SU-DHL-6 (cell line): Measurements from ENCODE around the gene ESYT2.

Source experiments
- H2AFZ ChIP-seq: fragments of 200-600 bp; sonication (generic); 2 replicates; pipeline ENCODE4 v1.6.1; 2014; ENCODE audit warnings: low read depth, mild to moderate bottlenecking, moderate library complexity, mixed read lengths, antibody characterized with exemption, low read length; ENCODE audit not compliant: severe bottlenecking
- H3F3A ChIP-seq: fragments of 200-600 bp; shearing (Covaris generic); 2 replicates; pipeline ENCODE4 v1.6.0; 2016; ENCODE audit warnings: antibody characterized with exemption, mild to moderate bottlenecking; ENCODE audit not compliant: insufficient read depth
- H3K27ac ChIP-seq: fragments of 200-600 bp; sonication (generic); 2 replicates; pipeline ENCODE4 v1.5.1; 2016; ENCODE audit warnings: low read depth, mild to moderate bottlenecking, low read length, moderate library complexity, mixed read lengths
- H3K27me3 ChIP-seq: fragments of 200-600 bp; sonication (generic), shearing (Covaris generic); 2 replicates; pipeline ENCODE4 v1.6.0; 2014; ENCODE audit warnings: mild to moderate bottlenecking, low read length
- H3K36me3 ChIP-seq: fragments of 200-600 bp; sonication (generic); 2 replicates; pipeline ENCODE4 v1.6.1; 2014; ENCODE audit warnings: mild to moderate bottlenecking, low read length, mixed read lengths
- H3K4me2 ChIP-seq: fragments of 300-600, 200-600 bp; shearing (Covaris generic), sonication (generic); 2 replicates; pipeline ENCODE4 v1.6.0; 2014; ENCODE audit warnings: low read length, low read depth, mild to moderate bottlenecking; ENCODE audit not compliant: poor library complexity, severe bottlenecking
- H3K4me3 ChIP-seq: fragments of 200-600 bp; sonication (generic); 2 replicates; pipeline ENCODE4 v1.5.1; 2014; ENCODE audit warnings: antibody characterized with exemption, low read length, mild to moderate bottlenecking, mixed read lengths; ENCODE audit not compliant: insufficient read depth, poor library complexity, severe bottlenecking
- H3K79me2 ChIP-seq: fragments of 200-600 bp; sonication (generic); 2 replicates; pipeline ENCODE4 v1.6.1; 2014; ENCODE audit warnings: mild to moderate bottlenecking, low read length, moderate library complexity; ENCODE audit not compliant: insufficient read depth
- H3K9ac ChIP-seq: fragments of 200-600 bp; sonication (generic); 2 replicates; pipeline ENCODE4 v1.7.0; 2014; ENCODE audit warnings: mild to moderate bottlenecking, low read length
- H3K9me2 ChIP-seq: fragments of 200-600 bp; sonication (generic); replicated peaks from 2 replicates; pipeline ENCODE4 v1.6.1; 2014; ENCODE audit warnings: low read length; ENCODE audit not compliant: insufficient read depth
- H3K9me3 ChIP-seq: fragments of 200-600 bp; sonication (generic); 2 replicates; pipeline ENCODE4 v1.6.1; 2014; ENCODE audit warnings: low read length, mixed read lengths; ENCODE audit not compliant: insufficient read depth
- H4K20me1 ChIP-seq: fragments of 200-600 bp; sonication (generic); 2 replicates; pipeline ENCODE4 v1.6.1; 2014; ENCODE audit warnings: low read depth, mild to moderate bottlenecking, antibody characterized with exemption, low read length, moderate library complexity, mixed read lengths
- EZH2phosphoT487 ChIP-seq: fragments of 200-600 bp; sonication (generic), shearing (Covaris generic); conservative IDR thresholded peaks from 2 replicates; pipeline ENCODE4 v1.6.1; 2018; ENCODE audit warnings: mild to moderate bottlenecking, antibody characterized with exemption, low read length, moderate library complexity, mixed read lengths
- TF ChIP-seq, protein P1 (sequence below): fragments of 200-600 bp; sonication (generic); IDR thresholded peaks from one replicate; pipeline ENCODE4 v1.5.1; 2017; ENCODE audit warnings: antibody characterized with exemption, mild to moderate bottlenecking, low read length, moderate library complexity; ENCODE audit not compliant: insufficient read depth, poor library complexity, severe bottlenecking

Gene ESYT2

DNA sequence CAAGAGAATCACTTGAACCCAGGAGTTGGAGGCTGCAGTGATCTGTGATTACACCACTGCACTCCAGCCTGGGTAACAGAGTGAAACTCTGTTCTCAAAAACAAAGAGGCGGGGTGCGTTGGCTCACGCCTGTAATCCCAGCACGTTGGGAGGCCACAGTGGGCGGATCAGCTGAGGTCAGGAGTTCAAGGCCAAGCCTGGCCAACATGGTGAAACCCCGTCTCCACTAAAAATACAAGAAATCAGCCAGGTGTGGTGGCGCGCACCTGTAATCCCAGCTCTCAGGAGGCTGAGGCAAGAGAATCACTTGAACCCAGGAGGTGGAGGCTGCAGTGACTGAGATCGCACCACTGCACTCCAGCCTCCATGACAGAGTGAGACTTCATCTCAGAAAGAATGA lies 82.4 kb downstream of the ESYT2 start:
- no peaks in the 10 kb centered on the region for H3K36me3 ChIP-seq
- no peak overlapping the region for H3K4me2 ChIP-seq
- H3K27ac ChIP-seq = no peak overlapping the region
- H3K27me3 ChIP-seq = no peaks in the 10 kb centered on the region
- no peak overlapping the region for H3K9ac ChIP-seq
- no peak overlapping the region for H2AFZ ChIP-seq
- no peaks in the 10 kb centered on the region for H3K9me3 ChIP-seq
- no peaks in the 10 kb centered on the region for H4K20me1 ChIP-seq
- H3K4me3 ChIP-seq = no peak overlapping the region
- no peaks in the 10 kb centered on the region for H3F3A ChIP-seq
- H3K79me2 ChIP-seq = no peaks in the 10 kb centered on the region
- no peaks in the 10 kb centered on the region for H3K9me2 ChIP-seq
- TF ChIP-seq, protein P1, sequence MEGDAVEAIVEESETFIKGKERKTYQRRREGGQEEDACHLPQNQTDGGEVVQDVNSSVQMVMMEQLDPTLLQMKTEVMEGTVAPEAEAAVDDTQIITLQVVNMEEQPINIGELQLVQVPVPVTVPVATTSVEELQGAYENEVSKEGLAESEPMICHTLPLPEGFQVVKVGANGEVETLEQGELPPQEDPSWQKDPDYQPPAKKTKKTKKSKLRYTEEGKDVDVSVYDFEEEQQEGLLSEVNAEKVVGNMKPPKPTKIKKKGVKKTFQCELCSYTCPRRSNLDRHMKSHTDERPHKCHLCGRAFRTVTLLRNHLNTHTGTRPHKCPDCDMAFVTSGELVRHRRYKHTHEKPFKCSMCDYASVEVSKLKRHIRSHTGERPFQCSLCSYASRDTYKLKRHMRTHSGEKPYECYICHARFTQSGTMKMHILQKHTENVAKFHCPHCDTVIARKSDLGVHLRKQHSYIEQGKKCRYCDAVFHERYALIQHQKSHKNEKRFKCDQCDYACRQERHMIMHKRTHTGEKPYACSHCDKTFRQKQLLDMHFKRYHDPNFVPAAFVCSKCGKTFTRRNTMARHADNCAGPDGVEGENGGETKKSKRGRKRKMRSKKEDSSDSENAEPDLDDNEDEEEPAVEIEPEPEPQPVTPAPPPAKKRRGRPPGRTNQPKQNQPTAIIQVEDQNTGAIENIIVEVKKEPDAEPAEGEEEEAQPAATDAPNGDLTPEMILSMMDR = no peak
- no peak for TF ChIP-seq EZH2phosphoT487

DNA sequence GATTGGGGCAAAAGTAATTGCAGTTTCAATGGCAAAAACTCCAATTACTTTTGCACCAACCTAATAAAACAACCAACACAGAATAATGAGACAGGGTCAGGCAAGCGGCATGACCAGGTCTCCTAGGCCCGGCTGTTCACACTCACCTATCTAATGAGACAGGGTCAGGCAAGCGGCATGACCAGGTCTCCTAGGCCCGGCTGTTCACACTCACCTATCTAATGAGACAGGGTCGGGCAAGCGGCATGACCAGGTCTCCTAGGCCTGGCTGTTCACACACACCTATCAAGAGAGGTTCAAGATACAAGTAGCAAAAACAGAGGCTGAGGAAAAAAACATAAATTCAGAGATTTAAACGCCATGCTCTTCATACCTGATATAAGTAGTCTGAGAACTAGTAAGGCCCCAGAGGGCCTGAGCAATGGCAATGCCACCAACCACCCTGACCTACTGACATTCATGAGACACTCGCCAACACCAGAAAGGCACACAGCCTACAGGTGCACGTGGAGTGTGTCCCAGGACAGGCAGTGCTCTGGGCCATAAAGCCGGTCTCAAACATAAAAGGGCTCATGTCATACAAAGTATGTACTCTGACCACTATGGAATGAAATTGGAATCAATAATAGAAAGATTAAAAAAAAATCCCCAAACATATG lies 84.1 kb downstream of the ESYT2 start:
- H3K4me3 ChIP-seq = no peak overlapping the region
- TF ChIP-seq, protein P1 = no peak
- no peak for TF ChIP-seq EZH2phosphoT487
- H3F3A ChIP-seq = no peaks in the 10 kb centered on the region
- H3K9me3 ChIP-seq = no peaks in the 10 kb centered on the region
- no peaks in the 10 kb centered on the region for H3K79me2 ChIP-seq
- no peak overlapping the region for H2AFZ ChIP-seq
- H4K20me1 ChIP-seq = no peaks in the 10 kb centered on the region
- H3K27ac ChIP-seq = no peak overlapping the region
- H3K4me2 ChIP-seq = no peak overlapping the region
- no peak overlapping the region for H3K9ac ChIP-seq
- no peaks in the 10 kb centered on the region for H3K27me3 ChIP-seq
- no peaks in the 10 kb centered on the region for H3K9me2 ChIP-seq
- no peaks in the 10 kb centered on the region for H3K36me3 ChIP-seq

DNA sequence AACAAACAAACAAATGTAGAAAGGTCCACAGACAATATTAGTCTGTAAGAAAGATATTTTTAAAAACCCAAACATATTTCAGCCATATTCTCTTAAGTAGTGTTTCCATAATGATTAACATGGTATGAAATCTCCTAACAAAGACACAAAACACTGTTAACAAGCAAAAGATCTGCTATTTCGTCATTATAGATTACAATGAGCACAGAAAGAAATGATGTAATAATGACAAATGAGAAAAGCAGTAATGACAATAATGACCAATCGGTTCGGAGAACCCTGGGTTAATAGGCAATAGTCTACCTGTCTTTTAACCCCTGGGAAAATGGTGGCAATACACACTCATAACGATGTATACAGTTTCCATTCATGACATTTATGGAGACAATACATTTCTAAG lies 85.2 kb downstream of the ESYT2 start:
- no peaks in the 10 kb centered on the region for H3K9me2 ChIP-seq
- H3K9me3 ChIP-seq = no peaks in the 10 kb centered on the region
- no peak overlapping the region for H3K4me3 ChIP-seq
- no peak overlapping the region for H2AFZ ChIP-seq
- H3K9ac ChIP-seq = no peak overlapping the region
- H3K27ac ChIP-seq = no peak overlapping the region
- no peak overlapping the region for H3K4me2 ChIP-seq
- no peaks in the 10 kb centered on the region for H3K36me3 ChIP-seq
- no peaks in the 10 kb centered on the region for H3K79me2 ChIP-seq
- H3K27me3 ChIP-seq = no peaks in the 10 kb centered on the region
- no peaks in the 10 kb centered on the region for H3F3A ChIP-seq
- TF ChIP-seq EZH2phosphoT487 = no peak
- TF ChIP-seq, protein P1 = no peak
- H4K20me1 ChIP-seq = no peaks in the 10 kb centered on the region
